ENCODE results near the gene PDLIM7. TPM values are rescaled to one million over a fixed set of nuclear protein-coding genes. Genes with fewer than 3 reads are reported as not detected.

The PDLIM7 gene
- total and polyA plus RNA-seq, 4 donors: 49.2 to 124 (median 83.5) TPM

DNA sequence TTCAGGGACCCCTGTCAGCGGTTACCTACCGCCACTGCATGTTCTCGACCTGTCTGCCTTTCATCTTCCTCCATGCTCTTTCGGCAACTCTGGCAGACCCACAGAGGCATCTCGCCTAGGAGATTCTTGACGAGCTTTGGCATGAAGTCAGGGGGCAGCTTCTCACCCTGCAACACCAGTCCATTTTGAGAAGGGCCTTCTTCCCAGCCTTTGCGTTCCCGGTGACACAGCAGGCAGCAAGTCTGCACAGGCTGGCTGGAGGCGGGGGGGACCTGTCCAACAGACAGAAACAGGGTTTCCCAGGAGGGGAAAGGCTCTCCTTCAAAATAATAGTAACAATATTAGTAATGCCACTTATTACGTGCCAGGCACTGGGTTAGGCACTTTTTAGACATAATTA is 41.5 kb upstream of the PDLIM7 start:
- DNase-seq: no peak
- ATAC-seq (ENCODE audit: insufficient read depth, low FRiP score): no peak
- H3K4me1 ChIP-seq (ENCODE audit: control insufficient read depth in 5 of 5, insufficient read depth in 5 of 5, low read length in 5 of 5): peaks cover 0 to 31% (median 4%) of the 10 kb centered on the region in 5 donors
- WGBS, 2 donors: 93% methylated on average over 10 of the region's 10 CpGs
- no peaks in the 10 kb centered on the region for H3K9me3 ChIP-seq (ENCODE audit: control insufficient read depth in 4 of 4, insufficient read depth in 3 of 4, low read length in 3 of 4)
- H3K27ac ChIP-seq (ENCODE audit: low read depth in 1 of 2, low read length in 1 of 2): no peak overlapping the region
- H3K9ac ChIP-seq (ENCODE audit: insufficient read depth in 1 of 2, low read length in 2 of 2): no peak overlapping the region
- peaks cover 12 to 31% (median 24%) of the 10 kb centered on the region in 4 donors for H3K36me3 ChIP-seq (ENCODE audit: control insufficient read depth in 4 of 4, insufficient read depth in 4 of 4, low read length in 4 of 4)
- TF ChIP-seq, protein P1, sequence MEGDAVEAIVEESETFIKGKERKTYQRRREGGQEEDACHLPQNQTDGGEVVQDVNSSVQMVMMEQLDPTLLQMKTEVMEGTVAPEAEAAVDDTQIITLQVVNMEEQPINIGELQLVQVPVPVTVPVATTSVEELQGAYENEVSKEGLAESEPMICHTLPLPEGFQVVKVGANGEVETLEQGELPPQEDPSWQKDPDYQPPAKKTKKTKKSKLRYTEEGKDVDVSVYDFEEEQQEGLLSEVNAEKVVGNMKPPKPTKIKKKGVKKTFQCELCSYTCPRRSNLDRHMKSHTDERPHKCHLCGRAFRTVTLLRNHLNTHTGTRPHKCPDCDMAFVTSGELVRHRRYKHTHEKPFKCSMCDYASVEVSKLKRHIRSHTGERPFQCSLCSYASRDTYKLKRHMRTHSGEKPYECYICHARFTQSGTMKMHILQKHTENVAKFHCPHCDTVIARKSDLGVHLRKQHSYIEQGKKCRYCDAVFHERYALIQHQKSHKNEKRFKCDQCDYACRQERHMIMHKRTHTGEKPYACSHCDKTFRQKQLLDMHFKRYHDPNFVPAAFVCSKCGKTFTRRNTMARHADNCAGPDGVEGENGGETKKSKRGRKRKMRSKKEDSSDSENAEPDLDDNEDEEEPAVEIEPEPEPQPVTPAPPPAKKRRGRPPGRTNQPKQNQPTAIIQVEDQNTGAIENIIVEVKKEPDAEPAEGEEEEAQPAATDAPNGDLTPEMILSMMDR (IDR thresholded peaks at IDR 0.05; ENCODE audit: control extremely low read depth, extremely low read depth): no peak
- H3K4me3 ChIP-seq: no peak overlapping the region
- no peaks in the 10 kb centered on the region for H3K27me3 ChIP-seq (ENCODE audit: control insufficient read depth in 3 of 3, insufficient read depth in 3 of 3, low read length in 2 of 3)

DNA sequence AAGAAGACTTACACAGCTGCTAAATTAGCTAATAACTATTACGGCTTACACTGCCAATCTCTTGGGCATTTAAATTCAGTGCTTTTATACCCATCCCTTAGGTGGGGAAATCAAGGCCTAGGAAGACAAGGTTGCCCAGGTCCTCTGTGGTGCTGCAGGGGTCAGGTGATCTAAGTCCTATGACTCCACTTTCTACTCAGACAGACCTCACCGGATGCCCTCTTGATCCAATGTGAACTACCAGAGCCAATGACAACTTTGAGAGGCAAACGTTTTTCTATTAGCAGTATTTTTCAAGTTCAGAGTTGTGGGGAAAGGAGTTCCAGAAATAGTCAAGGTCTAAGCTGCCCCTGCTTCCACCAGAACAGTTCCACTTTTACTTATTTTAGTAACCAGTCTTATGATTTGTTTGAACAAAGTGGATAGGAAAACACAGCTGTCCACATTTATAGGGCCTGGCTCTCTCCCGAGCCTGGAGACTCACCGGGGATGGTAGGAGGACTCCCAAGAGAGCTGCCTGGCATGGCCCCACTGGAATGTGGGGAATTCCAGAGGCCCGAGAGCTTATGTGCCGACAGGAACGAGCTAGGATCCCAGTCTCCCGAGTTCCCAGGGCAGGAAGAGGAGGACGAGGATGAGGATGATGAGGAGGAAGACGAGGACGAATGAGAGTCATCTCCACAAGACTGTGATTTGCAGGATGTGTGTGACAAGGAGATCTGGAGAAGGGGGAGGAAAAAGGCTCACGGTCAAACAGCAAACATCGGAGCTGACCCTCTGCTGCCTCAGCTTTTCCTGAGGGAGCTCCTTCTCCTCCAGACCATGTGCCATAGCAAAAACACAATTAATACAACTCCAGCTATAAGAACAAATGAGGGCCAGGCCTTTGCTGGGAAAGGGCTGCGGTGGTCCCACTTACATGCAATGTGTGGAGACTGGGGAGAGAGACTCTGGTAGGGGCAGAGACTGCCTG is 40.3 kb upstream of the PDLIM7 start:
- TF ChIP-seq, protein P1 (IDR thresholded peaks at IDR 0.05; ENCODE audit: control extremely low read depth, extremely low read depth): no peak
- Histone ChIP-seq H3K9me3 (ENCODE audit: control insufficient read depth in 4 of 4, insufficient read depth in 3 of 4, low read length in 3 of 4) (no peaks in the 10 kb centered on the region), H3K27me3 (ENCODE audit: control insufficient read depth in 3 of 3, insufficient read depth in 3 of 3, low read length in 2 of 3) (no peaks in the 10 kb centered on the region), H3K36me3 (ENCODE audit: control insufficient read depth in 4 of 4, insufficient read depth in 4 of 4, low read length in 4 of 4) (peaks cover 12 to 36% (median 31%) of the 10 kb centered on the region in 4 donors), H3K4me3 (no peak overlapping the region), H3K27ac (ENCODE audit: low read depth in 1 of 2, low read length in 1 of 2) (peak overlapping the region in 1 of 2 donors; percentile 39), H3K4me1 (ENCODE audit: control insufficient read depth in 5 of 5, insufficient read depth in 5 of 5, low read length in 5 of 5) (peaks cover 0 to 19% (median 4%) of the 10 kb centered on the region in 5 donors), H3K9ac (ENCODE audit: insufficient read depth in 1 of 2, low read length in 2 of 2) (no peak overlapping the region)
- DNase-seq (no peak), ATAC-seq (ENCODE audit: insufficient read depth, low FRiP score) (no peak)
- 43 to 76% methylated on average over 15 of the region's 15 CpGs for WGBS, 2 donors

DNA sequence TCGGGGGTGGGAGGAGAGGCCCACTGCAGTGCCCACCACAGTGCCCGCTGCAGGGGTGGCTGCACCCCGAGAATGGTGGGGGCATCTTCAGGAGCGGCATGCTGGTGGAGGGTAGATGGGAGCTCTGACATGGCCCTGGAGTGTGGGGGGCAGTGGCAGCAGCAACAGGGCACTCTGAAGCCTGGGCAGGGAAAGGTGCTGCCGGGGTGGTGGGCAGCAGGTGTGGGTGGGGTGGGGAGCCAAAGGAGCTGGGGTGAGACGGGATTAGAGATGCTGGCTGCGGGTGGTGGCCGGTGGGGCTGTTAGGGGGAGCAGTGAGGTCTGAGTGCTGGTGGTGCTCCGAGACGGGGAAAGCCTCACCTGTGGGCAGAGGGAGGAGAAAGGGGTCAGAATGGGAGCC is 39.0 kb upstream of the PDLIM7 start:
- WGBS, 2 donors: 92 to 97% methylated on average over 10 of the region's 10 CpGs
- ATAC-seq (ENCODE audit: insufficient read depth, low FRiP score) (no peak), DNase-seq (no peak)

More for the DNA sequence above, 39.0 kb upstream of the PDLIM7 start:
- no peak overlapping the region for H3K9ac ChIP-seq (ENCODE audit: insufficient read depth in 1 of 2, low read length in 2 of 2)
- peaks cover 0 to 19% (median 4%) of the 10 kb centered on the region in 5 donors for H3K4me1 ChIP-seq (ENCODE audit: control insufficient read depth in 5 of 5, insufficient read depth in 5 of 5, low read length in 5 of 5)
- no peaks in the 10 kb centered on the region for H3K9me3 ChIP-seq (ENCODE audit: control insufficient read depth in 4 of 4, insufficient read depth in 3 of 4, low read length in 3 of 4)
- TF ChIP-seq, protein P1 (IDR thresholded peaks at IDR 0.05; ENCODE audit: control extremely low read depth, extremely low read depth): no peak
- peaks cover 9 to 44% (median 42%) of the 10 kb centered on the region in 4 donors for H3K36me3 ChIP-seq (ENCODE audit: control insufficient read depth in 4 of 4, insufficient read depth in 4 of 4, low read length in 4 of 4)
- no peak overlapping the region for H3K27ac ChIP-seq (ENCODE audit: low read depth in 1 of 2, low read length in 1 of 2)
- no peaks in the 10 kb centered on the region for H3K27me3 ChIP-seq (ENCODE audit: control insufficient read depth in 3 of 3, insufficient read depth in 3 of 3, low read length in 2 of 3)
- H3K4me3 ChIP-seq: no peak overlapping the region
